HG02885 (cell line): Measurements from ENCODE around the gene ATG10.
"Not testable (repeated sequence)": the region's sequence is repeated elsewhere in the genome, so short reads cannot be mapped to it uniquely, and the experiment has no call there.

Source experiments
- ATAC-seq: cut with Tn5 transposase; IDR thresholded peaks from one replicate; pipeline ENCODE4 v1.9.1; 2021; ENCODE audit warnings: mild to moderate bottlenecking; ENCODE audit not compliant: unreplicated experiment, poor library complexity

Gene ATG10

DNA sequence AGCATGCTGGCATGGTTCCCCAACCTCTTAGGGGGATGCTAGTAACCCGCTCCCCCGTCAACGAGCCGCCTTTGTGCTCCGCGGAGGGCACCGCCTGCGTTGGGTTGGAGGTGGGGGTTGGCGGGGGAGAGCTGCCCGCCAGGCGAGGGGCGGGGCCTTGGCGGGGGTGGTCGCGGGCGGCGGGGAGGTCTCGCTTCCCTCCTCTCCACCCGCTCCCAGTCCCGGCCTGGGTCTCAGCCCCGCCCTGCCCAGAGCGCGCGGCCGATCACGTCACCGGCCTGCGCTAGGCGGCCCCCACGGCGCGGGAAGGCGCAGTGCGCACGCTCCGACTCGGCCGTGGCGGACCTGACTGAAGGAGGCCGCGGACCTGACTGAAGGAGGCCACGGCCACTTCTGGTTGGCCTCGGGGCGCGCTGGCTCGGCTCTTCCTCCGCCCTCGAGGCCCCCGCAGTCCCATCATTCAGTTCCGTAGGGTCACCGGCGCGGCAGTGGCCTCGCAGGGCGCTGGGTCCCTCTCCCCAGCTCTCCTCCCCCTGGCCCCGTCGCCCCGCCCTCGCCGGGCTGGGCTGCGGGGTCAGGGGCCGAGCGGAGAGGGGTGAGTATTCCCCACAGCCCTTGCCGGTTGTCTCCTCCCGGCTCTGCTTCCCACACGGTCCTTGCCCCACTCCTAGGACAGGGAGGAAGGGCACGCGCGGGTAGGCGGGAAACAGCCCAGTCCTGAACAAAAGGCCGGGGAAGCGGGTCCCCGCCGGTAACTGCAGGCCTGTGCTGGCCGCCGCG is at the start of gene ATG10:
Gene ATG10 (plus strand): TSS at position 312 of the 780 bp plus-strand sequence. CDS start 15,548 bp downstream, outside the sequence.
- peak; percentile 97 for ATAC-seq

DNA sequence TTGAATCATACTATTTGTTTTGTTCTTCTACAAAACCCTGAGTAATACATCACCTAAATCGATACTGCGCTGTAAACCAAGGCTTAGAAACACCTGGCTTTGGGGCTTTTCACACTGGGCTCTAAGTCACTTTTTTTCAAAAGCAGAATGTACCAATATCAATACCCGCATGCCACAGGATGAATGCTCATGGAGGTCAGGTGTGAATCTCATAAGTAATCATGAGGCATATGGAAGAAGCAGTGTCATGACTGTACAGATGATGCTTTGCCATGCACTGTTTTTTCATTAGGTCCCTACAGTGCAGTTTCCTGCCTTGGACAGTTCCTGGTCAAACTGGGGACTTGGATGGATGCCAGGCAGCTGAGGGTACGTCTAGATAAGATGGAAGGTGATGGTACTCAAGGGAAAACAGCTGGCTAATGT is 49.0 kb upstream of the ATG10 start:
- ATAC-seq = peak; percentile 81

DNA sequence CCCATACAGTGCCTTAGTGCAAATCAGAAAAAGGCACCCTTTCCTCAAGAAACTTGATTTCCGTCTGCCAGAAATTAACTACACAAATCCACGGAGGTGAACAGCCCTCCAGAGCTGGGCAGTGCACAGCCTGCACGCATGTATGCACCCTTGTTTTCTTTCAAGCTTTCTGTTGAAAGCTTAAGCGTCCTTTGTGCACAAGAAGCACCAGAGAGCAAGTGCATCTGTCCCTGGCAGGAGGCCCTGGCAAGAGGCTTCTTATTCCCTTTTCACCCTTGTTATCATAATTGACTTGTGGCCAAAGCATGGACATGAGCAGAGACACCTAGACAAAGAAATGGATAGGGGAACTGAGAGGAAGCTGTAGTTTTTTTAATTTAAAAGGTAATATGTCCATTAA is 47.4 kb upstream of the ATG10 start:
- no peak for ATAC-seq

DNA sequence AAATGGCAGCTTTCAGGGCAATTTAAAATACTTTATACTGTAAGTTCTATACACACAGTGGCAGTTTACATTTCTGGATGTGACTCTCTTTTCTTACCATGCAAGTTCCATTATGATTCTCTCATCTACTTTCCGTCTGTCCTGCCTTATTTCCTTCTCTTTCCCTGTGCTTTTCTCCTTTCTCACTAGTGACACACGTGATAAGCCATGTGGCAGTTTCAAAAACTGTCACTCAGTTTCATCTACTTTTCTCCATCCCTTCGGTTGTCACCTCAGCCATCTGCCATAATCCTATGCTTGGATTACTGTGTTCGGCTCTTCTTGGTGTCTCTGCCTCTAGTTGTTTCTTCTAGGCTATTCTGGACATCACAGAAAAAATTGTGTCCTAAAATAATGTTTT is 46.8 kb upstream of the ATG10 start:
- no peak for ATAC-seq

DNA sequence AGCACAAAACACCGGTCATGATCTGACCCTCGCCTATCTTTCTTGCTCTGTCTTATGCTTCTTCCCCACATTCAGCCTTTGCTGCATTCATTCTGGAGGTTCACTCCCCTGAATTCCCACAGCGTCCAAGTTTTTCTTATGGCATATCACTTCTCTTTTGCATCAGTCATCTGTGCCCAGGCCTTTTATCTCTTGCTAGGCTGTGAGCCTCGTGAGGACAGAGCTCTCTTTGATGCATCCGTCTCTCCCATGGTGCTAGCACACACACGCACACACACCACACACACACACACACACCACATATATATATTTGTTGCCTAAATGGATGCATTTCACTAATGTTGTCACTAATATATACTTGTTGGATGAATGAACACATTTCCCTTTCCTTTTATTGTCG is 45.8 kb upstream of the ATG10 start:
- ATAC-seq = no peak

DNA sequence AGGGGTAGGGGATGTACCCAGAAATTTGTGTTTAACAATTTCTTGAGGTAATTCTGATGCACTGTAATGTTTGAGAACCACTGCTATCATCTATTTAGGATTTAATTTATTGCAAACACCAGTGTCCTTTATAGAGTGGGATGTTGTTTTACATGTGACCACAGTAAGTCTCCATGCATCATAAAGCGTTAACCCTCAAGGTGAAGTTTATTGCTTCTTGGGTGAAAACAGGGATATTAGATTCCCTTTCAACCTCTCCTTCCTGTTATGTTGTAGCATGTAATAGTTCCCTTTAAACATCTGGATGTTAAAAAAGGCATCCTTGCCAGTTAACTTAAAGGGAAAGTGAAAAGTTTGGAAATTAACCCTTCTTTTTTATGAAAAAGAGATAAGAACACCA is 35.8 kb upstream of the ATG10 start:
- no peak for ATAC-seq

DNA sequence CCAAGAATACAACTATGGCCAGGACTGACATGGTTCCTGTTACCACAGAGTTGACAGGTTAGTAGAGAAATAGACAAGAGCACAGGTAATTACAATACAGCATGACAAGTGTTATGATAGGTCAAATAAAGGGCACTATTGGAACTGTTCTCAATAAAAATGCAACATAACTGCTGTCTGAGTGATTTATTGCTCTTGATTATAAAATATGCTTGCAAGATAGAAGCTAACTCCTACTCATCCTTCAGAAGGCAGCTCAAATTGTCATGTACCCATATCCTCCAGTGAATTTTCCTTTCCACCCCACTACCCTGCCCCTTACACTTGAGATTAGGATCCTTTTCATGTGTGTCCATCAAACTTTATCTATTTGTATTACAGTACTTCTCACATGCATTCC is 35.1 kb upstream of the ATG10 start:
- ATAC-seq = no peak

DNA sequence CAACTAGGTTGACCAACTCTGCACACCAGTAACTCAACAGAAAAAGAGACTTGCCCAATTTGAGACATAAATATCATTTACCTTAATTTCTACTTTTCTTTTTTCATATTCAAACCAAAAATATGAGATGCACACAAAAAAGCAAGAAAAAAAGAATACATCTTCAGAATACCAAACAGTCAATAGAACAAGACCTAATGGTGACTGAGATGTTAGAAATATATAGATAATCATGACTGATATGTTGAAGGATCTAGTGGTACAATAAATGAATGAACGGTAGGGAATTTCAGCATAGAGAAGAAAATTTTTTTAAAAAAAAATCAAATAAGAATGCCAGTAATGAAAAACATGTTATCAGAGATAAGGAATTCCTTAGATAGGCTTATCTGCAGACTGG is 29.1 kb upstream of the ATG10 start:
- ATAC-seq = no peak

DNA sequence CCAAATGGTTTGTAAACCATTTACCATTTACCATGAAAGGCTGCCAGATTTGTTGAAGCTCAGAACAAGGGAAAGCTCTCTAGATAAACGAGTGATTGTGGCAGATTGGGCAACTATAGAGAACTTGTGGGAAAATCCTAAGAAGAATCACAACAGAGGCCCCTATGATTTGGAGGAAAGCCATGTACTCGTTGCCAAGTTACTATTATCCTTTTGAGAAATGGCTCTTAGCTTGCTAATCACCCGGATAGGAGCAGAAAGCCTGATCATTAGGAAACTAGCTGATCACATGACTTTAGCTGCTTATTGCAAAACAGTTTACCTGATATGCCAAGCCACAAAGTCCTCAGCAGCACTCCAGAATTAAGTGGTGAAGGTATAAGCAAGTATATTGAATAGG is 23.5 kb upstream of the ATG10 start:
- ATAC-seq = no peak

DNA sequence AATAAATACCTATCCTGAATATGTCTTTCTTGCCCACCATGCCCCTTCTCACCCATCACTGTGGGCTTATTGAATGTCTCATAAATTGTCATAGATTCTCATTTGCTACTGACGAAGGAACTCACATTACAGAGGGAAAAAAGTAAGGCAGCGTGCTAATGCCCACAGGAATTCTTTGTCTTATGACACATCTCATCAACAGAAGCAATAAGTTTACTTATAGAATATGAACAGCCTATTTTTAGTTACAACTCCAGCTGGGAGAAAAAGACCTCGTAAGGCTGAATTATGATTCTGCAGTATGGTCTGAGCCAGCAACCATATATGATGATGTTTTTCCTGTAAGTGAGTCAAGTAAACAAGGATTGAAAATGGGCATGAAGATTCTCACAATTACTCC is 22.4 kb upstream of the ATG10 start:
- ATAC-seq = no peak

DNA sequence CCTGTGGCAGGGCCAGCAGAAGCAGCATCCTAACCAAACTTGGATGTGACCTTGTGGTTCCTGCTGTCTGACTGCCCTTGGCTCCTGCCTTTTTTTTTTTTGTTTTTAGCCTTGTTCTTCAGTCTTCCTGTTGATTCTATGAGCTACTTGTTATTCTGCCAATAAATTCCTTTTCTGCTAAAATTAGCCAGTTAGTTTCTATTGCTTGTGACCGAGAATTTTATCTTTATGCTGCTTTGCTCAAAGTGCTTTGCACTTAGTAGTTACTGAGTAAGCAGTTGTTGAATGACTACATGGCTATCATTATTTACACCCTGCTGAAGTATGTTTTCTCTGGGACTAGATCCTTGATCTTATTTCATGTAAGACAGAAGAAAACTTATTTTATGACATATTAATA is 20.8 kb upstream of the ATG10 start:
- no peak for ATAC-seq

DNA sequence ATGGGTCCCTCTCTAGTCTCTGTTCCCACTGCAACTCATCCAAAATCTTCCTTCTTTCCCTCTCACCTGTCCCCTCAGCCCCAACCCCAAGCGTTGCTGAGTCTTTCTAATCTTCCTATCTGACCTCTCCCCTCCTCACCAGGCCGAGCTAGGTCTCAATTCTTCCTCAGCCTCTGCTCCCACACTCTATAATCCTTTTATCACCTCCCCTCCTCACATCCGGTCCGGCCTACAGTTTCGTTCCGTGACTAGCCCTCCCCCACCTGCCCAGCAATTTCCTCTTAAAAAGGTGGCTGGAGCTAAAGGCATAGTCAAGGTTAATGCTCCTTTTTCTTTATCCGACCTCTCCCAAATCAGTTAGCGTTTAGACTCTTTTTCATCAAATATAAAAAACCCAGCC is 17.0 kb upstream of the ATG10 start:
- ATAC-seq = not testable (repeated sequence)

DNA sequence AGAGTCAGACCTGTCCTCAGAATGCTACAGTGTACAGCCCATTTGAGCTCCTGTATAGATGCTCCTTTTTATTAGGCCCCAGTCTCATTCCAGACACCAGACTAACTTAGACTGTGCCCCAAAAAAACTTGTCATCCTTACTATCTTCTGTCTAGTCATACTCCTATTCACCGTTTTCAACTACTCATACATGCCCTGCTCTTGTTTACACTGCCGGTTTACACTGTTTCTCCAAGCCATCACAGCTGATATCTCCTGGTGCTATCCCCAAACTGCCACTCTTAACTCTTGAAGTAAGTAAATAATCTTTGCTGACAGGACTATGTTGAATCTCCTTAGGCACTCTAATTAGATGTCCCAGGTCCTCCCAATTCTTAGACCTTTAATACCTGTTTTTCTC is 13.7 kb upstream of the ATG10 start:
- ATAC-seq = not testable (repeated sequence)

DNA sequence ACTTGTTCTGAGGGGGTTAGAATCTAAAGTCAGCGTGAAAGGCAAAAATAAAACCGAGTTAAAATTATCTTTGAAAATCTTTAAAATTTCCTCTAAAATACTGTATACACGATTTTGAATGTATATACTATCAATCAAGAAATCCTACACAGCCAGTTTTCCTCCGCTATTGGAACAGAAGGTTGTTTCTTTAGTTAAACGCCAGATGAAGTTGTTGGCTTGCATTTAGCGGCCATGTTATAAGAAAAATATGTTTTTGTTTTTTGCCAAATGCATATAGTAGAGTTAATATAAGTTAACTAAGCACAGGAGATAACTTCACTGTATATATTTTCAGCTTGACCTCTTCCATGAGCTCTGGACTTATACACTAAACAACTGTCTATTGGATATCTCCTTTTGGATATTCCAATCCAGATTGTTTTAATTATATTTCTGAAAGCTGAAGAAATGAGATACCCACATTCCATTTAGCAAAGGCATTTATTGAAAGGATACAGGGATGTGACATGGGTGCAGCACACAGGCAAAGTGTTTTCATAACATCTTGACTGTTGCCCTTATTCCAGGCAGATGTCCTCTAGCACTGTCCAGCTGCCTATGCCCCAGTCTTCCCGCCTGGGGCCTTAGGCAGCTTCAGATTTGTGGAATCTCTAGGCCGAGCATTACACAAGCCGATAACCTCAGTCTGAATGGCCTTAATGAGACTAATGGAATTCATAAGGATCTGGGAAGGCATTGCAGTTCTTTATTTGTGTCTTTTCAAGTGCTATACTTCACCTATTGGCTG is 10.0 kb upstream of the ATG10 start:
- ATAC-seq = no peak

DNA sequence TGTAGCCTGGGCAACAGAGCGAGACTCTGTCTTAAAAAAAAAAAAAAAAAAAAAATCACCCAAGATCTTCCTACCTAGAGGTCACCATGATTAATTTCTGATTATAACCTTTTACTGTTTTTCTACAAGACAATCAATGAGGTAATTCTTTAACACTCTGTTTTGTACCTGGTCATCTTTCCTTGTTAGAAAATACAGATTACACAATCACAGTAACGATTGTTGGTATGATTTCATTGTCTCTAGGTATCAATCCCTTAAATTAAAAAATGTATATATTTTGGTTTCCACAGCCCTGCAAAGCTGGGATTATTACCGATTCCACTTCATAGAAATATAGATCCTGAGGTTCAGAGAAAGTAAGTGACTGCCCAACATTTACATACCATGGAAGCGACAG is 8.3 kb upstream of the ATG10 start:
- ATAC-seq = no peak

DNA sequence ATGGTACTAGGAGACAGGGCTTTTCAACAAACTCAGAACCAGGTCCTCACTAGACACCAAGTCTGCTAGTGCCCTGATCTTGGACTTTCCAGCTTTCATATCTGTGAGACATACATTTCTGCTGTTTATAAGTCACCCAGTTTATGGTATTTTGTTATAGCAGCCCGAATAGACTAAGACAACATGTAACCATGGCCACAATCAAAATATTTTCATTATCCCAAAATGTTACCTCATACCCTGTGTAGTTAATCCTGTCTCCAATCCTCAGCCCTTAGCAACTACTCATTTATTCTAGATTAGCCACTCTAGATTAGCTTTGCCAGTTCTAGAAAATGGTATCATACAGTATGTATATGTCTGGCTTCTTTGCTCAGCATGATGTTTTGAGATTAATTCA is 6.3 kb upstream of the ATG10 start:
- ATAC-seq = no peak

DNA sequence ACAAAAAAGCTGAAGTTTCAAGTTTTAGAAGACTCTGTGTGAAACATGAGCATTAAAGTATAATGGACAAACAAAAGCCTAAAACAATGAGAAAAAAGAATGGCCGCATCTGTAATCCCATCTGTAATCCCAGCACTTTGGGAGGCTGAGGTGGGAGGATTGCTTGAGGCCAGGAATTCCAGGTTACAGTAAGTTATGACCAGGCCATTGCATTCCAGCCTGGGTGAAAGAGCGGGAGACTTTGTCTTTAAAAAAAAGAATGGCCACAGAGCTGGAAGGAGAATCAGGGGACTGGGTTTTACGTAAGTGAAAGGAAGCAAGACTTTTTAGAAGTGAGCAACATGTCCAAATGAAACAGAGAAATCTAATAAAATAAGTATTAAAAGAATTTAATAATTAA is 2.6 kb upstream of the ATG10 start:
- no peak for ATAC-seq

DNA sequence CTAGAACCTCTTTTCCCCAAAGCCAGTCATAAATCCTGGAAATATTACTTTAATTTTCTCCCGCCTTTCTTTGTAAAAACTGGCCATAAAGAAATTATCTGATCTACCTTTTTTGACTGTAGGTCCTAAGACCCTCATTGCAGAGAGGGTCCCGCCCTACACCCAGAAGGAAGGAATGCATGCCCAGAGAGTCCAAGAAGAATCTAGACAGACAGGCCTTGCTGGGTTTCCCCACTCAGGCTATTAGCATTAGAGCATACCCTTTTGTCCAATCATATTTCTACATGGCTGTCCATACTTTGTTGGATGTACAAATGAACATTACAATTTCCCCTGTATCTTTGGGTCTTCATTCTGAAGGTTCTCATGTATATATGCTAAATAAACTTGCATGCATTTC is 1.9 kb upstream of the ATG10 start:
- ATAC-seq = no peak

DNA sequence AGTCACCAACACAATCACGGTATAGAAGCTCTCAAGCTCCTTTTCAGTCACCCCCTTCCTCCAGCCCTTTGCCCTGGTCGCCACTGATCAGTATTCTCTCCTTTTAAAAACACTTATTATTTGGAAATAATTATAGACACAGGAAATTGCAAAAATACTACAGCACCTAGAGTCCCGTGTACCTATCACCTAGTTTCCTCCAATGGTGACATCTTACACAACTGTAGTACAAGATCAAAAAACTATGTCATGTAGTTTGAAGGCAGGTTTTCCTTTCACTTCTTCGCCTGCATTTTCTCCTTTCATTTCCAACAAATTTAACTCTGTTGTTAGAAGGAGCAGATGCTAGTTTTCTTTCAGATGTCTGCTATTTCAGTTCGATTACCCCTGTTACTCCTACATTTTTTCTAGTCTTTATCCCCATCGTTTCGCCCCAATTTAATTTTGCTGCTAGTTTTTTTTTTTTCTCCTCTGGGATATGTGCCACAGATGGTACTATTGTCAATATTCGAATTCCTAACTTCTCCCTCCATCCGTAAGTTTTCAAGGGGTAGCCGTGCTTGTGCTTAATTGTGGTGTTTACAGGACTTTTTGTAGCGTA is 612 bp upstream of the ATG10 start:
- ATAC-seq = no peak

DNA sequence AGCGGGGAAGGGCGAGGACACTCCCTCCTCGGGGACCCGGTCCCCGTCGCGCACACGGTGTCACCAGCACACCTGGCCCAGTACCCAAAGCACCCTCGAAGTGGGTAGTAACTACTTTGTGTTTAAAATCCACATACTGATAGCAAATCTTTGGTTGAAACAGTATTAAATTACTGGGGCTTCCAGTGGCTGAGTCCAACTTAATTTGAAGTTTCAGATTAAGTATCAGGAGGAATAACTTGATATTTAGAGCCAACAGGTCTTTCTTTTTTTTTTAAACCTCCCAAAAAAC is 615 bp downstream of the ATG10 start:
- ATAC-seq = peak; percentile 49

DNA sequence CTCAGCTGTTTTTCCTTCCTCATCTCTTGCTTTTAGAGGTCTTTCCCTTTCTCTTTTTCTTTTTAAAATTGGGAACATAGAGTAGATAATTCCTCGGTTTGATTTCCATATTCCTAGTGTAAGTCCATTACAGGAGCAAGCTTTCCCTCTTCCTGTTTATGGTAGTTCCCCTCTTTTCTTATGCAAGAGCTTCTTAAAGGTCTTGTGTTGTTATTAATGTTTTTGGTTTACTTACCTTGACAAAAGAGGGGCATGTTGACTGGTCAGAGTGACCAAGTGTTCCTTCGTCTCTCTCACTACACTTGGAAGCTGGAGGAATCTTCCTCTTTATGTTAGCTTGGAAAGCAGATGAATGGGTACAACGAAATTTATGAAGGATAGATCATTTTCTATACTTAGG is 8.3 kb downstream of the ATG10 start:
- ATAC-seq = no peak
